ENCODE measurements around the gene EXT2.

EXT2 gene

DNA sequence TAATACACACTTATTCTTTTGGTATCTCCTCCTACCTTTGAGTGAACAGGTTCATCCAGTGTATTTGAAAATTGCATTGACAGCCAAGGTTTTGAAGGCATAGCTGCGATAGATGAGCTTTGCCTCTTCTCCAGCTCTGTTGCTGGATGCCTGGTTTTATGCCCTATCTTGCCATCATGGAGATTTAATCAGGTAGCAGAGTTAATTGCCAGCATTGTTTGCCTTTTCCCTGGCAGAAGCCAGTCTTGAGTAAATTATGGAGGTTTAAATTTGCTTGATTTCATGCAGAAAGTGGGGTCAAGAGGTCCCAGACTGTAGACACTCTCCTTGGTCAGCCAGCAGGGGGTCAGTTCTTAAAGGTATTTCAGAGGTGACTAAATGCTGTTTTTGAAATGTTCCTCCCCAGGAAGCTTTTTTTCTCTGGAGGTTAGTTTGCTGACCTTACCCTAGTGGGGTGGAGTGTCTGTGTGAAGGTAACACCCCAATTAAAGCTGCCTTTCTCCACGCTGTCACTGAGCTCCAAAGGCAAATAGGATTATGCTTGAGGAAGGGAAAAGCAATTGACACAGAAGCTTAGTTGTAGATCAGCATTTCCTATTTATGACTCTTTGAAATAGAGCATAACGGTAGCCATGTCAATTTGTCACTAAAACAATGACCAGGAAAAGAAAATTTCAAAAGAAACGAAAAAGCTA lies 96.0 kb downstream of the EXT2 start:
- Histone ChIP-seq H3K9me2 (replicated peaks; ENCODE audit: low read depth, low read length) (no peaks in the 10 kb centered on the region), H3K79me2 (ENCODE audit: insufficient read depth, low read length) (no peaks in the 10 kb centered on the region), H3K4me1 (ENCODE audit: insufficient read depth, low read length, poor library complexity, severe bottlenecking) (no peaks in the 10 kb centered on the region), H3K9ac (ENCODE audit: low read depth, low read length, poor library complexity, severe bottlenecking) (no peak overlapping the region), H3F3A (ENCODE audit: low read depth) (no peaks in the 10 kb centered on the region), H4K20me1 (ENCODE audit: insufficient read depth, low read length, poor library complexity, severe bottlenecking) (no peaks in the 10 kb centered on the region), H3K9me3 (ENCODE audit: insufficient read depth, low read depth, low read length) (peaks cover 12% of the 10 kb centered on the region; the same call in 1 of the 2 replicates), H2AFZ (ENCODE audit: low read length) (no peak overlapping the region), H3K27me3 (ENCODE audit: insufficient read depth, low read length, poor library complexity, severe bottlenecking) (no peaks in the 10 kb centered on the region), H3K4me3 (ENCODE audit: low read length, poor library complexity, severe bottlenecking) (no peak overlapping the region), H3K4me2 (ENCODE audit: low read depth, low read length, poor library complexity, severe bottlenecking) (no peak overlapping the region), H3K36me3 (ENCODE audit: insufficient read depth, low read length) (peaks cover 21% of the 10 kb centered on the region; the same call in 1 of the 2 replicates)
- no peak for TF ChIP-seq EZH2phosphoT487 (IDR thresholded peaks at IDR 0.05; ENCODE audit: borderline replicate concordance)

DNA sequence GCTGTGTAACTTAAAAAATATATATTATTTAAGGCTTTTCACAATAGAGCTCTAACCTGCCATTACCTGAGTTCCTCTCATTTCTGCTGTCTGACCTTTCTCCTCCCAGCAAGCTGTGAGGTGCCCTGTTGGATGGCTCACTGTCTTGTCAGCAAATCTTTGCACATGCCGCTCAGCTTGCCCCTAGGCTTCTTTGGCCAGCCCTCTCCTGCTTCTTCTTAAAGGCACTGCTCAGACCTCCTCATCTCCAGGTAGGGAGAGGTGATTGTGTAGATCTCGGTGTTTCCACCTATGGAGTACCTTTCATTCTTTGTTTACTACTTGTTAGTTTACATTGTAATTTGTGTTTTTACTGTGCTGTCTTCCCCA lies 96.5 kb downstream of the EXT2 start:
- no peaks in the 10 kb centered on the region for H3F3A ChIP-seq (ENCODE audit: low read depth)
- H4K20me1 ChIP-seq (ENCODE audit: insufficient read depth, low read length, poor library complexity, severe bottlenecking), result no peaks in the 10 kb centered on the region
- TF ChIP-seq CTCF (conservative IDR thresholded peaks at IDR 0.05; ENCODE audit: low read length) (no peak), EZH2phosphoT487 (IDR thresholded peaks at IDR 0.05; ENCODE audit: borderline replicate concordance) (no peak)
- peaks cover 21% of the 10 kb centered on the region; the same call in 1 of the 2 replicates for H3K36me3 ChIP-seq (ENCODE audit: insufficient read depth, low read length)
- H3K9me2 ChIP-seq (replicated peaks; ENCODE audit: low read depth, low read length), result no peaks in the 10 kb centered on the region
- peaks cover 12% of the 10 kb centered on the region; the same call in 1 of the 2 replicates for H3K9me3 ChIP-seq (ENCODE audit: insufficient read depth, low read depth, low read length)
- no peak overlapping the region for H2AFZ ChIP-seq (ENCODE audit: low read length)
- H3K4me2 ChIP-seq (ENCODE audit: low read depth, low read length, poor library complexity, severe bottlenecking), result no peak overlapping the region
- no peaks in the 10 kb centered on the region for H3K27me3 ChIP-seq (ENCODE audit: insufficient read depth, low read length, poor library complexity, severe bottlenecking)
- H3K79me2 ChIP-seq (ENCODE audit: insufficient read depth, low read length), result no peaks in the 10 kb centered on the region
- no peak overlapping the region for H3K9ac ChIP-seq (ENCODE audit: low read depth, low read length, poor library complexity, severe bottlenecking)
- no peaks in the 10 kb centered on the region for H3K4me1 ChIP-seq (ENCODE audit: insufficient read depth, low read length, poor library complexity, severe bottlenecking)
- H3K4me3 ChIP-seq (ENCODE audit: low read length, poor library complexity, severe bottlenecking), result no peak overlapping the region

DNA sequence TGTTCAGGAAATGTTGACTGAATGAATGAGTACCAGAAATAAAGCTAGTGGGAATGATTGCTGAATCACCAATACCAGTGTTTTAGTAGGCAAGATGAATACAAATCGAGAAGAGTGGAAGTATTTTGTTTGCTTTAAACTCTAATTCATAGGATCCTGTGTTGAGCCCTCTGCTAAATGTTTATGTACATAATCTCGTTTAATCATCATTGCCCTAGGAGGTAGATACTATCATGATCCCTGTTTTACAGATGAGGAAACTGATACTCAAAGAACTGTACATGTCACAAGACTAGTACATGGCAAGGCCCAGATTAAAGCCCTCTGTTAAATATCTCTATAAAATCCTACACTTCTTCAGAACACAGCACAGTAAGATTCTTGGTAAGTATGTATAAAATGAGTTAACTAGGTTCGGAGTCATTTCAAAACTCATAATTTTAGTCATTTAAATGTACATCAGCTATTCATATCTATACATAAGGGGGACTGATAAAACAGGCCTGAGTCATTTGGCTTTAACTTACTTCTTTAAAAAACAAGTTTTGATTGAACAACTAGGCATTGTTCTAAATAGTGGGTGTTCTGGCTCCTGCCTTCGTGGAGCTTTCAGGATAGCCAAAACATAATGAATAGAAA lies 97.1 kb downstream of the EXT2 start:
- H3K27me3 ChIP-seq (ENCODE audit: insufficient read depth, low read length, poor library complexity, severe bottlenecking), result no peaks in the 10 kb centered on the region
- peaks cover 12% of the 10 kb centered on the region; the same call in 1 of the 2 replicates for H3K9me3 ChIP-seq (ENCODE audit: insufficient read depth, low read depth, low read length)
- no peak overlapping the region for H3K4me3 ChIP-seq (ENCODE audit: low read length, poor library complexity, severe bottlenecking)
- H3K9ac ChIP-seq (ENCODE audit: low read depth, low read length, poor library complexity, severe bottlenecking), result no peak overlapping the region
- no peaks in the 10 kb centered on the region for H3K9me2 ChIP-seq (replicated peaks; ENCODE audit: low read depth, low read length)
- no peak overlapping the region for H2AFZ ChIP-seq (ENCODE audit: low read length)
- no peaks in the 10 kb centered on the region for H3K79me2 ChIP-seq (ENCODE audit: insufficient read depth, low read length)
- peaks cover 19% of the 10 kb centered on the region; the same call in 1 of the 2 replicates for H3K36me3 ChIP-seq (ENCODE audit: insufficient read depth, low read length)
- no peaks in the 10 kb centered on the region for H4K20me1 ChIP-seq (ENCODE audit: insufficient read depth, low read length, poor library complexity, severe bottlenecking)
- TF ChIP-seq CTCF (conservative IDR thresholded peaks at IDR 0.05; ENCODE audit: low read length) (no peak), EZH2phosphoT487 (IDR thresholded peaks at IDR 0.05; ENCODE audit: borderline replicate concordance) (no peak)
- H3K4me2 ChIP-seq (ENCODE audit: low read depth, low read length, poor library complexity, severe bottlenecking), result no peak overlapping the region
- H3F3A ChIP-seq (ENCODE audit: low read depth), result no peaks in the 10 kb centered on the region
- no peaks in the 10 kb centered on the region for H3K4me1 ChIP-seq (ENCODE audit: insufficient read depth, low read length, poor library complexity, severe bottlenecking)

All from Loucy (cell line).